ENCODE results near the gene PFKM.

The PFKM gene

GRCh38 chr12:48160046-48160445 lies 40.9 kb downstream of the PFKM start:
- DNase-seq = no peak

DNA sequence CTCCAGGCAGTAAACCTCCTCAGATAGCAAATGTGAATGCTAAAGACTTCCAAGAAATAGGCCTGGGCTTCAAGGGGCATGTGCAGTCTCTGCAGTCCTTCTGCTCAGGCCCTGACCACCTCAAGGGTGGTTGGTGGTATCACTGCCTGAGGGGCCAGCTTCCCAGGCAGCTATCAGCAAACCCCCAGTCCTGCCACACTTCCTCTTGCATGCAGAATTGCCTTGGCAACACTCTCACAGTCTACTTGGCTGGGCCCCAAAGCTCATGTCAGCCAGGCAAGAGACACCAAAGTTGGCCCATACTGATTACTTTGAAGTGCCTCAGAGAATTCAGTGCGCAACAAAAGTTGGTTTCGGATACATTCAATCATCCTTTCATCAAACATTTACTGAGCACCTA lies 41.6 kb downstream of the PFKM start:
- DNase-seq = no peak

DNA sequence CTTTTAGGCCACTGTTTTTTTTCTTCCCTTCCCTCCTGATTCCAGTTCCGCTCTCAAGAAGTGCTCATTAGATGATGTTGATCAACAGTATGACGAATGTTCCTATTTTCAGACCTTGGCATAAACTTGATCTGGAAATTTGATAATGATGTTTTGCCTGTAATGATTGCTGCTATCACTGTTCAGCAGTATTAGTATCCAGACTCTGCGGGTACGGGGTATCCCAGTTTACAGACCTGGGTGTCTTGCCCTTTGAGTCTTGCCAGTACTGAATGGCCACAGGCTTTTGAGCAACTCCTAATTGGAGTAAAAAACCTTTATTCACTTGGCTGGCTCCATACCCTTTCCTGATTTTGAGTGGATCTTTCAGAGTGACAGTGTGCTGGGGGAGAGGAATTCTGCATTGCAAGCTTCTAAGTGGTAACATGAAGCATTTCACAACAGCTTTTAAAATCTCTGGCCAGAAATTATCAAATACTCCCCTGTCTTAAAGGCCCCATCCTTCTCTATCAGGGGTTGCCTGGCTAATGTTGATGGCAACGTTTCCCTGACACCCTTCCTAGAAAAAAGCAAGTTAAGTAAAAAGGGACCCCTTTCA lies 44.1 kb downstream of the PFKM start:
- no peak for DNase-seq

DNA sequence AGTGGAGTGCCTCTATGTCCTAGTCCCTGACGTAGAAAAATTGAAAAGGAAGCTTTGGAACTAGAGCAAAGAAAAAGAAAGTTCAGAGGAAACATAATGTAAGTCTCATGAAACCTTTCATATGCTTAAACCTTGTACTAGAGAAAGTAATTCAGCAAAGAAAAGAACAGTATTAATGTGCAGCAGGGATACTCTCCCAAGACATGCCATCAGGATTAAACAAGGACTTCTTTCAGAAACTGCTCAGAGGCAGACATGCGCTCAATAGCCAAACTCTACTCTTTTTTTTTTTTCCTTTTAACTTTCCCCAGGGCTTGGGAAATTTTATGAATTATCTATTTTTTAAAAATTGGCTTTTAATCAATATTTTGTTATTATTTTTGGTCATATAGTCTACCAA lies 45.3 kb downstream of the PFKM start:
- no peak for DNase-seq

DNA sequence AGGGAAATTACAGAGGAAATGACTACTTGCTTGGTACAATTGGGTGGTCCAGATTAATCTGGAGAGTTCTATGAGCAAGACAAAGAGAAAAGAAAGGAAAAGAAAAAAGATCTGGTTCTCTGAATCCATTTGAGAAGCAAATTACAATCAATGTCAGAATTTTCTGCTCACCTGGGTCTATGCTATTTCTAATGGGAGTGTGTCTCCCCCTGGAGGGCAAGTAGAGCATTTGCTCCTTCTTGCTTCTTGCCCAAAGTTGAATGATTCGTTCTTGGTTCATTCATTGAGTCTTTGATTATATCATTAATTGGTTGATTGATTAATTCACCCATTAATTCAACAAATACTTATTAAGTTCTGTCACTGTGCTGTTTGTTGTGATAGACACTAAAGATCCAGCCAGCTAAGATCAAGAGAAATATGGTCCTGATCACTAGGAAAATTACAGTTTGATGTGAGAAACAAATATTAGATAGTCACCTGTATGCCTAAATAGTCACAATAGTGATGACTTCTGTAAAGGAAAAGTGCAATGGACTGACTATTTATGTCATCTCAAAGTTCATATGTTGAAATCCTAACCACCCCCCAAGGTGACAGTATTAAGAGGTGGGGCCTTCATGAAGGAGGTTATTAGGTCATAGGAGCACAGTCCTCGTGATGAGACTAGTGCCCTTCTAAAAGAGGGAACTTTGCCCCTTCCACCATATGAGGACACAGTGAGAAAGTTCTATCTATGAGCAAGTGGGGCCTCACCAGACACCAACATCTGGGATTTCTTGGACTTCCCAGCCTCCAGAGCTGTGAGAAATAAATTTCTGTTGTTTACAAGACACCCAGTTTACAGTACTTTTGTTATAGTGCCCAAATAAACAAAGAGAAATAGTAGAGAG lies 46.2 kb downstream of the PFKM start:
- no peak for DNase-seq

GRCh38 chr12:48169011-48169410 lies 49.8 kb downstream of the PFKM start:
- DNase-seq = no peak

DNA sequence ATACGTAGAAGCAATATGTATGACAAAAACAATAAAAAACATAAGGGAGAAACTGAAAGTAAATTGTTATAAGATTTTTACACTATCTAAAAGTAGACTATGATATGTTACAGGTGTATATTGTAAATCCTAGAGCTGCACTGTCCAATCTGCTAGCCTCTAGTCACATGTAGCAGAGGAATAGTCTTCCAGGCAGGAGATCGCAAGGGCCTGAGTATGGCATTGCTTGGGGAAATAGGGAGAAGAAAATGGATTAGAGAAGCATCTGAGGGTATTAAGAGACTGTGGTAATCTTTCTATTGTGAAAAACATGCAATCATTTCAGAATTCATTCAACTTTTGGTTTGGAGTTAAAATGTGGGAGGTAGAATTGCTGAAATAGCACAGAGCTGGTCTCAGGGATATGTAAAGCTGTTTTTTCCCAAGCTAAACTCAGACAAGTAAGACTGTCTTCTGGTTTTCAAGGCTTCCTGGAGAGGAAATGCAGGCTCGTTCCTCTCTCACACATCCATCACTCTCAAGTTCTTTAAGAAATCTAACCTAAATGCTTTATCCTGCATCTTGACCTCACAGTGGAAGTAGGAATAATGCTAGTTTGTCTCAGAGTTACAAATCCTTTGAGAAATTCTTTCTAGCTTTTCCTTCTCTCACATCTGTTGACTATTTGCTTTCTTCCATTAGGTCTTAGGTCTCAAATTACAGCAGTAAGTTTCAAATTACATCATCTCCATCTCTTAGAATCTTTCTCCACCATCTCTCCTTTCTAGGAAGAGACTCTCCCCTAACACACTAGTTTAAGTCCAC lies 56.7 kb downstream of the PFKM start:
- DNase-seq = no peak

DNA sequence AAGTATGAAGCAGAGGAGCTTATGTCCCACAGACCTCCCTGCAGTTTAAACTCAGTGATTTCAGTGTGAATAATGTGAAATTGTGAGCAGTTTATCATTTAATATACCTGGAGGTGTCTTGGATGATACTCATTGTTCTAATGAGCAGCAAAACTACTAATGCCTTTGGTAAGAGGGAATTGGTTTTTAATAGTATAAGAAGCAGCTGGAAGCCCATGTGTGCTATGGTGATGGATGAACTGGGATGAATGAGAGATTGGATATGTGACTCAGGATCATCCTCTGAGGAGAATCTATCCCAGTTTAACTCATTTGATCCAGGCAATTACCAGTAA lies 57.2 kb downstream of the PFKM start:
- DNase-seq = no peak

GRCh38 chr12:48177982-48178381 lies 58.8 kb downstream of the PFKM start:
- no peak for DNase-seq

DNA sequence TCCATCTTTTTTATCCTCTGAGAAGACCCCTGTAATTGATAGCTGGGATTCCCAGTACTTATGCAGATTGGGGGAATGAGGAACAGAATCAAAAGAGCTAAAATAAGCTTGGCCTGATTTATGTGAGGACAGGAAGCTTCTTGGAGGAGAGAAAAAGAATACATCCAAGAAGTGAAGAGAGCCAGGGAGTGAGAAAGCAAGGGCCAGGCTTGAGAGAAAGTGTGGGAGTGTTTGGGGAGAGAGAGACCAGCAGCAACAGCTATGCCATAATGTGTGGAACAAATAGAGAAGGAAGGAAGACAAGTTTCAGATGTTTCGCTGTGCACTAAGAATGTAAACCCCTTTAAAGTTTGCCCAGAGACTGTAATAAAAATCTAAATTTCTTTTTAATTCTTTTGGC lies 60.3 kb downstream of the PFKM start:
- no peak for DNase-seq

DNA sequence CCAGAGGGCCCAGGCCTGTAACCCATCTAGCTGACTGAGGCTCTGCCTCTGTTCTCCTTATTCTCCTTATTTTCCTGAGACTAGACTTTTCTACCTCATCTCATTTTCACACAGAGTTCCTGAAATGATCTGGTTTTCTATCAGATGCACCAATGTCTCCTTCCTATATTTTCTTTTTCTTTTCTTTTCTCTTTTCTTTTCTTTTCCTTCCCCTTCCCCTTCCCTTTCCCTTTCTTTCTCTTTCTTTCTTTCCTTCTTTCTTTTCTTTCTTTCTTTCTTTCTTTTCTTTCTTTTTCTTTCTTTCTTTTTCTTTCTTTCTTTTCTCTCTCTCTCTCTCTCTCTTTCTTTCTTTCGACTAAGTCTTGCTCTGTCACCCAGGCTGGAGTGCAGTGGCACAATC lies 61.3 kb downstream of the PFKM start:
- no peak for DNase-seq

- DNase-seq = no peak
These were observed 61.8 kb downstream of the PFKM start for GRCh38 chr12:48180857-48181495.

GRCh38 chr12:48182631-48183030 lies 63.5 kb downstream of the PFKM start:
- DNase-seq = no peak

DNA sequence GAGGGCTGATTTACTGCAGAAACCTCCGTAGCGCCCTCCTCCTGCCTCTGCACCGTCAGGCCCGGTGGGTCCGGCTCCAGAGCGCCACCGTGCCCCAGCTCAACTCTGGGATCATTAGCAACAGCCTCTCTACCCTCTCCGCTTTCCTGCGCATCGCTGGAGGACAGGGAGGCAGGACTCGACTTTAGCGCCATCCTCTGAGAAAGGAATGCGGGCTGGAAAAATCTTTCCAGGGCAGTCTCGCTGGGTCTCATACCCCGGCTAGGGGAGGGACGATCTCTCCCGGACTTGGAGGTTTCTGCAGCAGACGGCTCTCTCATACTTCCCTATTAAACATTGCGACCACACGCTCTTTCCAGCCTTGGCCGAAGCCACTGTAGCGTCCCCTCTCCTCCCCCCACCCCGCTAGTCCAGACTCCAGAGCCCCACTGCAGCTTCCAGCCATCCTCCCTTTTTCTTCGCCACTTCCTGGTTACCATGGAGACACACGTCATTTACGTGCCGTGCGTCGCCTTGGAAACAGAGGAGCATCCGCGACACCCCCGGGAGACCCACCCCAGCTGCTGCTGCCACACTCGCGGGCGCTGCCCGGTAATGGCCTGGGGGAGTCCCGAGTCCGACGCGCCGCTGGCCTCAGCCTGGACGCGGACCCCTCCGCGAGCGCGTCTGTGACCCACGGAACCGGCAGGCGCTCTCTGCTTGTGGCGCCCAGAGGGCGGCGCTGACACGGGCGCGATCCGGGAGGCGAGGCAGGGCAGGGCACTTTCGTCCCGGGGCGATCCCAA lies 64.1 kb downstream of the PFKM start, which contains the start of gene CCDC184:
CCDC184 (plus strand) TSS at position 554 of the 785 bp plus-strand sequence. CDS start 479 bp downstream, outside the sequence.
- DNase-seq = peak; percentile 70

DNA sequence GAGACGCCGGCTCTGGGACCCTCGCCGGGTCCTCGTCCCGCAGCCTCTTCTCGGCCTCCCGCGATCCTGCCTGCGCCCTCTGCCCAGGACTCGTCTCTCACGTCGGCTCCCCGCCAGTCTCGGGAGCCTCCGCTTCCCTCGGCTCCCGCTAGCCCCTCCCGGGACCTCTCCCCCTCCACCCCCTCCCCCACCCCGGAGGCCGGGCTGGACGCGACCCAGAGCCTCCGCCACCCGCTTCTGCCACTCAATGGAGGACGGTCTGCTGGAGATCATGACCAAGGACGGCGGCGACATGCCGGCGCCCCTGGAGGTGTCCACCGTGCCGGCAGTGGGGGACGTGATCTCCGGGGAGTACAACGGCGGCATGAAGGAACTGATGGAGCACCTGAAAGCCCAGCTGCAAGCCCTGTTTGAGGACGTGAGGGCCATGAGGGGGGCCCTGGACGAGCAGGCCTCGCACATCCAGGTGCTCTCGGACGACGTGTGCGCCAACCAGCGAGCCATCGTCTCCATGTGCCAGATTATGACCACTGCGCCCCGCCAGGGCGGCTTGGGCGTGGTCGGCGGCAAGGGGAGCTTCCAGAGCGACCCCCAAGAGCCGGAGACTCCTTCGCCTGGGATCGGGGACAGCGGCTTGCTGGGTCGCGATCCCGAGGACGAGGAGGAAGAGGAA lies 64.8 kb downstream of the PFKM start:
- DNase-seq = no peak

DNA sequence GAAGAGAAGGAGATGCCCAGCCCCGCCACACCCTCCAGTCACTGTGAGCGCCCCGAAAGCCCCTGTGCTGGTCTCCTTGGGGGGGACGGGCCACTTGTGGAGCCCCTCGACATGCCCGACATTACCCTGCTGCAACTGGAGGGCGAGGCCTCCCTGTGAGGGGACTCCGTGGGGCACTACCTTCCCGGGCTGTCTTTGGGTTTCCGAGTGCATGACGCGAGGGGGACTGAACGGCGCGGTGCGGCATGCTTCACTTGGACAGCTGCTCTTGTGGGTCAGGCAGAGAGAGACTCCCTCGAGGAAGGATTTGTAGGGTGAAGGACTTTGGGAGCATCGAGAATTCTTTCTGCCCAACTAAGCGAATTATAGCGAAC lies 65.4 kb downstream of the PFKM start:
- DNase-seq = no peak

GRCh38 chr12:48185181-48185919 lies 66.2 kb downstream of the PFKM start:
- DNase-seq = no peak

GRCh38 chr12:48187916-48188695 lies 68.9 kb downstream of the PFKM start:
- no peak for DNase-seq

GRCh38 chr12:48189331-48190125 lies 70.4 kb downstream of the PFKM start:
- peak; percentile 70 for DNase-seq
